ENCODE data around the gene SNTG2.

Gene SNTG2

GRCh38 chr2:1054399-1054798 is 103.8 kb downstream of the SNTG2 start:
- Histone ChIP-seq H4K20me1 (ENCODE audit: insufficient read depth, low read length, poor library complexity, severe bottlenecking) (no peaks in the 10 kb centered on the region), H3K36me3 (ENCODE audit: insufficient read depth, low read length) (no peaks in the 10 kb centered on the region), H3K27me3 (ENCODE audit: insufficient read depth, low read length, poor library complexity, severe bottlenecking) (no peaks in the 10 kb centered on the region), H3K9me2 (replicated peaks; ENCODE audit: low read depth, low read length) (no peaks in the 10 kb centered on the region), H3K9ac (ENCODE audit: low read depth, low read length, poor library complexity, severe bottlenecking) (no peak overlapping the region), H3K4me3 (ENCODE audit: low read length, poor library complexity, severe bottlenecking) (no peak overlapping the region), H2AFZ (ENCODE audit: low read length) (no peak overlapping the region), H3K4me2 (ENCODE audit: low read depth, low read length, poor library complexity, severe bottlenecking) (no peak overlapping the region), H3F3A (ENCODE audit: low read depth) (no peaks in the 10 kb centered on the region), H3K9me3 (ENCODE audit: insufficient read depth, low read depth, low read length) (no peaks in the 10 kb centered on the region), H3K79me2 (ENCODE audit: insufficient read depth, low read length) (no peaks in the 10 kb centered on the region), H3K4me1 (ENCODE audit: insufficient read depth, low read length, poor library complexity, severe bottlenecking) (no peaks in the 10 kb centered on the region)
- TF ChIP-seq, protein P1, sequence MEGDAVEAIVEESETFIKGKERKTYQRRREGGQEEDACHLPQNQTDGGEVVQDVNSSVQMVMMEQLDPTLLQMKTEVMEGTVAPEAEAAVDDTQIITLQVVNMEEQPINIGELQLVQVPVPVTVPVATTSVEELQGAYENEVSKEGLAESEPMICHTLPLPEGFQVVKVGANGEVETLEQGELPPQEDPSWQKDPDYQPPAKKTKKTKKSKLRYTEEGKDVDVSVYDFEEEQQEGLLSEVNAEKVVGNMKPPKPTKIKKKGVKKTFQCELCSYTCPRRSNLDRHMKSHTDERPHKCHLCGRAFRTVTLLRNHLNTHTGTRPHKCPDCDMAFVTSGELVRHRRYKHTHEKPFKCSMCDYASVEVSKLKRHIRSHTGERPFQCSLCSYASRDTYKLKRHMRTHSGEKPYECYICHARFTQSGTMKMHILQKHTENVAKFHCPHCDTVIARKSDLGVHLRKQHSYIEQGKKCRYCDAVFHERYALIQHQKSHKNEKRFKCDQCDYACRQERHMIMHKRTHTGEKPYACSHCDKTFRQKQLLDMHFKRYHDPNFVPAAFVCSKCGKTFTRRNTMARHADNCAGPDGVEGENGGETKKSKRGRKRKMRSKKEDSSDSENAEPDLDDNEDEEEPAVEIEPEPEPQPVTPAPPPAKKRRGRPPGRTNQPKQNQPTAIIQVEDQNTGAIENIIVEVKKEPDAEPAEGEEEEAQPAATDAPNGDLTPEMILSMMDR (conservative IDR thresholded peaks at IDR 0.05; ENCODE audit: low read length): no peak
- no peak for TF ChIP-seq EZH2phosphoT487 (IDR thresholded peaks at IDR 0.05; ENCODE audit: borderline replicate concordance)

DNA sequence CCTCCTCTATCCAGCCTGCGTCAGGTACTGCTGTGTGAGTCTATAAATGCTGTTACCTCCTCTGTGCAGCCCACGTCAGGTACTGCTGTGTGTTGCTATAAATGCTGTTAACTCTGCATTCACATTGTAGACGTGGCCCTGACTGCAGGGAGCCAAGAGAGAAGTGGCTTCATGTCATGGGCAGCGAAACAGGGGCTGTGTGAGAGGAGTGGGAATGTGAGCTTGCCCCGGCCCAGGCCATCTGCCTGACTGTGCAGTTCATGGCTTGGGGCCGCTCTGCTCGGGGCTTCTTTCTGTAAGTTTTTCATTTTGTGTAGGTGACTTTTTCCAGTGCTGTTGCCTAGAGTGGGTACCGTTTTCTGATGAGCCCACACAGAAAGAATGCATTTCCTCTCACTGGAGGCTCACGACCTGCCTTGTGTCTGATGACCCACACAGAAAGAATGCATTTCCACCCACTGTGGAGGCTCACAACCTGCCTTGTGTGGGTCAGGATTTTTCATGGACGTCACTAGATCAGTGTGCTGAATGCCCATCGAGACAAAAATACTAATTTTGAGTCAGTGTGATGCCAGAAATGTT is 104.5 kb downstream of the SNTG2 start:
- Histone ChIP-seq H3K4me2 (ENCODE audit: low read depth, low read length, poor library complexity, severe bottlenecking) (no peak overlapping the region), H2AFZ (ENCODE audit: low read length) (no peak overlapping the region)

GRCh38 chr2:1060372-1060771 is 109.7 kb downstream of the SNTG2 start:
- no peak overlapping the region for H3K4me2 ChIP-seq (ENCODE audit: low read depth, low read length, poor library complexity, severe bottlenecking)
- H3K36me3 ChIP-seq (ENCODE audit: insufficient read depth, low read length): no peaks in the 10 kb centered on the region
- H3K9me3 ChIP-seq (ENCODE audit: insufficient read depth, low read depth, low read length): no peaks in the 10 kb centered on the region
- no peaks in the 10 kb centered on the region for H3K9me2 ChIP-seq (replicated peaks; ENCODE audit: low read depth, low read length)
- no peak overlapping the region for H3K9ac ChIP-seq (ENCODE audit: low read depth, low read length, poor library complexity, severe bottlenecking)
- H3K79me2 ChIP-seq (ENCODE audit: insufficient read depth, low read length): no peaks in the 10 kb centered on the region
- no peaks in the 10 kb centered on the region for H3K27me3 ChIP-seq (ENCODE audit: insufficient read depth, low read length, poor library complexity, severe bottlenecking)
- H4K20me1 ChIP-seq (ENCODE audit: insufficient read depth, low read length, poor library complexity, severe bottlenecking): no peaks in the 10 kb centered on the region
- no peaks in the 10 kb centered on the region for H3K4me1 ChIP-seq (ENCODE audit: insufficient read depth, low read length, poor library complexity, severe bottlenecking)
- no peak for TF ChIP-seq EZH2phosphoT487 (IDR thresholded peaks at IDR 0.05; ENCODE audit: borderline replicate concordance)
- TF ChIP-seq, protein P1 (conservative IDR thresholded peaks at IDR 0.05; ENCODE audit: low read length): no peak
- no peaks in the 10 kb centered on the region for H3F3A ChIP-seq (ENCODE audit: low read depth)
- no peak overlapping the region for H2AFZ ChIP-seq (ENCODE audit: low read length)
- H3K4me3 ChIP-seq (ENCODE audit: low read length, poor library complexity, severe bottlenecking): no peak overlapping the region

More for the DNA sequence above, 104.5 kb downstream of the SNTG2 start:
- Histone ChIP-seq H3K79me2 (ENCODE audit: insufficient read depth, low read length) (no peaks in the 10 kb centered on the region), H4K20me1 (ENCODE audit: insufficient read depth, low read length, poor library complexity, severe bottlenecking) (no peaks in the 10 kb centered on the region), H3K36me3 (ENCODE audit: insufficient read depth, low read length) (no peaks in the 10 kb centered on the region), H3K9me2 (replicated peaks; ENCODE audit: low read depth, low read length) (no peaks in the 10 kb centered on the region), H3K9me3 (ENCODE audit: insufficient read depth, low read depth, low read length) (no peaks in the 10 kb centered on the region), H3K4me1 (ENCODE audit: insufficient read depth, low read length, poor library complexity, severe bottlenecking) (no peaks in the 10 kb centered on the region), H3F3A (ENCODE audit: low read depth) (no peaks in the 10 kb centered on the region), H3K27me3 (ENCODE audit: insufficient read depth, low read length, poor library complexity, severe bottlenecking) (no peaks in the 10 kb centered on the region), H3K9ac (ENCODE audit: low read depth, low read length, poor library complexity, severe bottlenecking) (no peak overlapping the region), H3K4me3 (ENCODE audit: low read length, poor library complexity, severe bottlenecking) (no peak overlapping the region)
- TF ChIP-seq, protein P1 (conservative IDR thresholded peaks at IDR 0.05; ENCODE audit: low read length): no peak
- TF ChIP-seq EZH2phosphoT487 (IDR thresholded peaks at IDR 0.05; ENCODE audit: borderline replicate concordance): no peak
